ENCODE measurements around the gene C1QTNF7.

- no peak for TF ChIP-seq POLR2A (IDR thresholded peaks at IDR 0.05)
- TF ChIP-seq, protein P1, sequence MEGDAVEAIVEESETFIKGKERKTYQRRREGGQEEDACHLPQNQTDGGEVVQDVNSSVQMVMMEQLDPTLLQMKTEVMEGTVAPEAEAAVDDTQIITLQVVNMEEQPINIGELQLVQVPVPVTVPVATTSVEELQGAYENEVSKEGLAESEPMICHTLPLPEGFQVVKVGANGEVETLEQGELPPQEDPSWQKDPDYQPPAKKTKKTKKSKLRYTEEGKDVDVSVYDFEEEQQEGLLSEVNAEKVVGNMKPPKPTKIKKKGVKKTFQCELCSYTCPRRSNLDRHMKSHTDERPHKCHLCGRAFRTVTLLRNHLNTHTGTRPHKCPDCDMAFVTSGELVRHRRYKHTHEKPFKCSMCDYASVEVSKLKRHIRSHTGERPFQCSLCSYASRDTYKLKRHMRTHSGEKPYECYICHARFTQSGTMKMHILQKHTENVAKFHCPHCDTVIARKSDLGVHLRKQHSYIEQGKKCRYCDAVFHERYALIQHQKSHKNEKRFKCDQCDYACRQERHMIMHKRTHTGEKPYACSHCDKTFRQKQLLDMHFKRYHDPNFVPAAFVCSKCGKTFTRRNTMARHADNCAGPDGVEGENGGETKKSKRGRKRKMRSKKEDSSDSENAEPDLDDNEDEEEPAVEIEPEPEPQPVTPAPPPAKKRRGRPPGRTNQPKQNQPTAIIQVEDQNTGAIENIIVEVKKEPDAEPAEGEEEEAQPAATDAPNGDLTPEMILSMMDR (IDR thresholded peaks at IDR 0.05): no peak
Measured at GRCh38 chr4:15470128-15470475, 42.3 kb downstream of the C1QTNF7 start.

Measured in ovary (tissue), 3 donors.